Erythroblast (primary cell): ENCODE measurements around the gene NME1.

Experiments used
- GATA1 ChIP-seq: IDR thresholded peaks from 2 replicates; pipeline ENCODE4 v1.6.1; 2011; ENCODE audit warnings: low read depth, mild to moderate bottlenecking, control low read depth, low read length, moderate library complexity
- POLR2A ChIP-seq: IDR thresholded peaks from 2 replicates; pipeline ENCODE4 v1.6.1; 2011; ENCODE audit warnings: mild to moderate bottlenecking, low read length

DNA sequence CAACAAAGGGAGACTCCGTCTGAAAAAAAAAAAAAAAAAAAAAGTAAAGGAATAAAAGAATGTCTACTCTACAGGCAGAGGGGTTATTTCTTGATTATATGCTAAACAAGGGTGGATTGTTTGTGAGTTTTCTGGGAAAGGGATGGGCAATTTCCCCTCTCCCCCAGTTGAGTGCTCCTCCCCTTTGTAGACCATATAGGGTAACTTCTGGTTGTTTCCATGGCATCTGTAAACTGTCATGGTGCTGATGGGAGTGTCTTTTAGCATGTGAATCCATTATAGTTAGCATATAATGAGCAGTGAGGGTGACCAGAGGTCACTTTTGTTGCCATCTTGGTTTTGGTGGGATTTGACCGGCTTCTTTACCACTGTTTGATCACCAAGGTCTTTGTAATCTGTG, 4.2 kb upstream of the NME1 start:
- TF ChIP-seq POLR2A (no peak), GATA1 (no peak)
